Smooth muscle cell of bladder (primary cell): ENCODE measurements around the gene ANKRD40CL. TPM values are rescaled to one million over a fixed set of nuclear protein-coding genes. Genes with fewer than 3 reads are reported as not detected.

Source experiments
- total RNA-seq: library from RNA; depleted of rRNA; stranded (reverse); fragments of >200 nt; gene quantifications from 2 replicates; pipeline ENCODE4 v1.2.3, GENCODE V29; 2014

ANKRD40CL gene, protein sequence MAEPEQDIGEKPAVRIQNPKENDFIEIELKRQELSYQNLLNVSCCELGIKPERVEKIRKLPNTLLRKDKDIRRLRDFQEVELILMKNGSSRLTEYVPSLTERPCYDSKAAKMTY
- not detected in 2 replicates for total RNA-seq

DNA sequence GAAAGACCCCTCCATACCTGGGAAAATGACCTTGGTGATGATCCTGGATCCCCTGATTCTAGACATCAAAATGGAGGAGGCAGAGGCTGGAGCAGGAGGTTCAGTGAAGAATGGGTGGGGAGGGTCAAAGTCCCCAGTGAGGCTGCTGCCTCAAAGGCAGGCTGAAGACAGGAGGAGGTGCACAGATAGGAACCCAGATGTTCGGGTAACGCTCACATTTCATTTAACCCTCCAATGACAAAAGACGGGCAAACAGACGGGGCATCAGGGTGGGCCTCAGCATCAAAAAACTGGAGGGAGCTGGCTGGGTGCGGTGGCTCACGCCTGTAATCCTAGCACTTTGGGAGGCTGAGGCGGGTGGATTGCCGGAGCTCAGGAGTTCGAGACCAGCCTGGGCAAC, at the start of gene ANKRD40CL:
Gene ANKRD40CL (minus strand): TSS at position 73 of the 400 bp plus-strand sequence. CDS start 605 bp downstream, outside the sequence.

DNA sequence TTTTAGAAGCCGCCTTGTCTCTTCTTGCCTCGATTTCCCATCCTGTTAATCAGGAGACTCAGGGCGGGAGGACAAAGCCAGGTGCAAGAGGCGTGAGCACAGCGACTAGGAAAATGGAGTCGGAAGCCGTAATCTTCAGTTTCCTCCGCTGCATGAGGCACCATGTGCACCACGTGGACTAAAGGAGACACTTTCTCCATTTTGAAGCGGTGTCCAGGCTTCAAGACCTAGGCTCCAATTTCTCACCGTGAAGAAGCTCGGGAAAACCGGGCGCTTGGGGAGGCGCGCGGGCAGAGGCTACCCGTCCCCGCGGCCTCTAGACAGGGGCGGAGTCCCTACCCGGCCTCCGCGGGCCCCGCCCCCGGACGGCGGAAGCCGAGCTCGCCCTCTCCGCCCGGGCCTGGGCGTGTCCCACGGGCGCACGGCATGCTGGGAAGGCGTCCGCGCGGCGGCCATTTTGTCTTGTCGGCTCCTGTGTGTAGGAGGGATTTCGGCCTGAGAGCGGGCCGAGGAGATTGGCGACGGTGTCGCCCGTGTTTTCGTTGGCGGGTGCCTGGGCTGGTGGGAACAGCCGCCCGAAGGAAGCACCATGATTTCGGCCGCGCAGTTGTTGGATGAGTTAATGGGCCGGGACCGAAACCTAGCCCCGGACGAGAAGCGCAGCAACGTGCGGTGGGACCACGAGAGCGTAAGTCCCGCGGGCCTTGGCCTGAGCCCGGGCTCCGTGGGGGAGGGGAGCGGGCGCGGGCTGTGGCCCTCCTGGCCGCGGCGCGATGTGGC, 48.0 kb downstream of the ANKRD40CL start, which contains the start of gene LUC7L3:
Gene LUC7L3 (plus strand): TSS at position 460 of the 780 bp plus-strand sequence. CDS start 130 bp downstream, at position 590.

Other genes with a start within 250 kb of the ANKRD40CL start
- not detected in 2 replicates for gene EPN3, start 234.8 kb downstream of the ANKRD40CL start, total RNA-seq
- gene SPATA20, start 220.3 kb downstream of the ANKRD40CL start, total RNA-seq, result 56.9 and 59.6 TPM in 2 replicates
- gene CACNA1G, start 206.8 kb downstream of the ANKRD40CL start, total RNA-seq, result under 0.01 and 0.37 TPM in 2 replicates
- gene ABCC3, start 132.6 kb downstream of the ANKRD40CL start, total RNA-seq, result 17.1 and 23.8 TPM in 2 replicates
- gene ANKRD40, start 59.6 kb downstream of the ANKRD40CL start, total RNA-seq, result 18.9 and 25.5 TPM in 2 replicates
- 17.4 and 23.1 TPM in 2 replicates for gene LUC7L3, start 47.9 kb downstream of the ANKRD40CL start, total RNA-seq
- under 0.01 and 0.09 TPM in 2 replicates for gene WFIKKN2, start 68.1 kb upstream of the ANKRD40CL start, total RNA-seq
- gene TOB1, start 98.8 kb upstream of the ANKRD40CL start, total RNA-seq, result 7.8 and 11.7 TPM in 2 replicates